ENCODE measurements around the gene NISCH.

- TF ChIP-seq ZNF462 (CRISPR knock-in tag; IDR thresholded peaks at IDR 0.05) (peak; percentile 90), EZH2phosphoT487 (IDR thresholded peaks at IDR 0.05; ENCODE audit: unreplicated experiment) (no peak), CREB1 (CRISPR knock-in tag; IDR thresholded peaks at IDR 0.05; ENCODE audit: low read depth) (no peak)
Observed at GRCh38 chr3:52444860-52445793, 10.3 kb upstream of the NISCH start, which contains the start of gene SEMA3G.

Measured in GM23338 (cell line).